Mesothelial cell of epicardium (in vitro differentiated cells): ENCODE measurements around the gene PLPPR1. TPM values are rescaled to one million over a fixed set of nuclear protein-coding genes. Genes with fewer than 3 reads are reported as not detected.

Experiments used
- DNase-seq, 2 experiments: peaks; one replicate each; pipeline ENCODE4 v3.0.0; 2021; ENCODE audit warnings: low spot score in 2 of 2; ENCODE audit not compliant: unreplicated experiment in 2 of 2
- H3K27ac Mint-ChIP-seq: 2 replicates; pipeline ENCODE4 v1.8.0; 2021; ENCODE audit warnings: mixed read lengths
- H3K27me3 Mint-ChIP-seq: 2 replicates; pipeline ENCODE4 v1.8.0; 2021; ENCODE audit warnings: low read depth, mixed read lengths
- H3K36me3 Mint-ChIP-seq: 2 replicates; pipeline ENCODE4 v1.8.0; 2021; ENCODE audit warnings: mixed read lengths
- H3K4me1 Mint-ChIP-seq: 2 replicates; pipeline ENCODE4 v1.8.0; 2021; ENCODE audit warnings: mixed read lengths
- H3K4me3 Mint-ChIP-seq: 2 replicates; pipeline ENCODE4 v1.8.0; 2021; ENCODE audit warnings: mild to moderate bottlenecking, moderate library complexity, mixed read lengths
- H3K9me3 Mint-ChIP-seq: 2 replicates; pipeline ENCODE4 v1.8.0; 2021; ENCODE audit warnings: mixed read lengths
- CTCF ChIP-seq: fragments of 200-600 bp; sonication (generic); IDR thresholded peaks from one replicate; pipeline ENCODE4 v1.5.0; 2021; ENCODE audit warnings: antibody characterized with exemption; ENCODE audit not compliant: unreplicated experiment
- total RNA-seq: library from RNA; stranded (reverse); gene quantifications from 3 replicates; pipeline ENCODE4 v1.2.1, GENCODE V29; 2021

PLPPR1 gene
- total RNA-seq, 1 donor from 2014 or later, result 1.3 TPM

GRCh38 chr9:101027236-101027635 lies 1.3 kb upstream of the PLPPR1 start:
- DNase-seq, result no peak
- H3K4me3 Mint-ChIP-seq, result peak overlapping the region; percentile 1
- H3K27ac Mint-ChIP-seq, result no peak overlapping the region
- TF ChIP-seq CTCF, result no peak
- no peaks in the 10 kb centered on the region for H3K9me3 Mint-ChIP-seq
- H3K4me1 Mint-ChIP-seq, result peaks cover 17% of the 10 kb centered on the region
- peaks cover 89% of the 10 kb centered on the region for H3K27me3 Mint-ChIP-seq
- no peaks in the 10 kb centered on the region for H3K36me3 Mint-ChIP-seq

GRCh38 chr9:101027733-101028345 lies 688 bp upstream of the PLPPR1 start:
- H3K9me3 Mint-ChIP-seq, result no peaks in the 10 kb centered on the region
- H3K27ac Mint-ChIP-seq, result no peak overlapping the region
- peak overlapping the region; percentile 91 for H3K4me3 Mint-ChIP-seq
- no peak for TF ChIP-seq CTCF
- DNase-seq, result no peak
- peaks cover 17% of the 10 kb centered on the region for H3K4me1 Mint-ChIP-seq
- peaks cover 90% of the 10 kb centered on the region for H3K27me3 Mint-ChIP-seq
- H3K36me3 Mint-ChIP-seq, result no peaks in the 10 kb centered on the region

GRCh38 chr9:101029315-101030085 lies 973 bp downstream of the PLPPR1 start:
- no peak overlapping the region for H3K27ac Mint-ChIP-seq
- peak in 1 of 2 experiments; percentile 39 for DNase-seq
- H3K4me3 Mint-ChIP-seq, result peak overlapping the region; percentile 91
- H3K4me1 Mint-ChIP-seq, result peaks cover 17% of the 10 kb centered on the region
- peaks cover 93% of the 10 kb centered on the region for H3K27me3 Mint-ChIP-seq
- no peak for TF ChIP-seq CTCF
- H3K36me3 Mint-ChIP-seq, result no peaks in the 10 kb centered on the region
- H3K9me3 Mint-ChIP-seq, result no peaks in the 10 kb centered on the region

- Mint-ChIP-seq H3K36me3 (no peaks in the 10 kb centered on the region), H3K27me3 (peaks cover 93% of the 10 kb centered on the region), H3K9me3 (no peaks in the 10 kb centered on the region), H3K27ac (no peak overlapping the region), H3K4me1 (peaks cover 17% of the 10 kb centered on the region), H3K4me3 (peak overlapping the region; percentile 91)
- no peak for DNase-seq
- TF ChIP-seq CTCF, result no peak
These were observed 1.5 kb downstream of the PLPPR1 start for GRCh38 chr9:101030086-101030391.

GRCh38 chr9:101032426-101032825 lies 3.9 kb downstream of the PLPPR1 start:
- H3K4me1 Mint-ChIP-seq, result peaks cover 13% of the 10 kb centered on the region
- no peaks in the 10 kb centered on the region for H3K36me3 Mint-ChIP-seq
- H3K27me3 Mint-ChIP-seq, result peaks cover 96% of the 10 kb centered on the region
- no peak overlapping the region for H3K4me3 Mint-ChIP-seq
- H3K27ac Mint-ChIP-seq, result no peak overlapping the region
- DNase-seq, result no peak
- no peak for TF ChIP-seq CTCF
- no peaks in the 10 kb centered on the region for H3K9me3 Mint-ChIP-seq
